ENCODE results near the gene LCLAT1. TPM values are rescaled to one million over a fixed set of nuclear protein-coding genes. Genes with fewer than 3 reads are reported as not detected.
A peak's percentile ranks its signal among the peaks of the same experiment; 100 is the strongest.

The LCLAT1 gene
- total and polyA plus RNA-seq, 8 donors = 2.0 to 15.0 (median 9.8) TPM

DNA sequence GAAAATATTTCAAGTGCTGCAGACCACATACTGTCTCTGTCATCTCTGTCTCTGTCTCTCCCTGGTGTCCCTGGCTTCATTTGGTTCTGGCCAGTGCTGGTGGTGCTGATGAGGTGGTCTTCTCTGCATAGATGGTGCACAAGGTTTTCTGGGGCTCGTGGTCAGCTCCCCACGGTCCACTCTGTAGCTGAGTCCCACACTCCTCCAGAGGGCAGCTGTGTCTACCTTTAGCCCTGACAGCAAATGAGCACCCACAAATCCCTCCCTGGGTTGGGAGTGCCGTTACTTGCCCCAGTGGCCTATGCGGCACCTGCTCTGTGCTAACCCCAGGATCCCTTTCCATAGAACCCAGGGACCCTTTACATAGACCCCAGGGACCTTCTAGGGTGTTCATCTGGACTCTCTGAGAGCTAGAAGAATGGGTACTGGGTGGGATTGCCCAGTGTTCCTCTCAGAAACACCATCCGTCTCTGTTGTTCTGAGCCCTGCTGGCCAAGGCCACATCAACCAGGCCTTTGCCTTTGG lies 230.9 kb downstream of the LCLAT1 start:
- no peak overlapping the region for H3K27ac ChIP-seq
- DNase-seq (no peak), ATAC-seq (no peak)

GRCh38 chr2:30678410-30679137 lies 231.5 kb downstream of the LCLAT1 start:
- intact Hi-C loops (cut with DNase I) = no loop called here
- DNase-seq (no peak), ATAC-seq (no peak), FAIRE-seq (no peak)
- no peaks in the 10 kb centered on the region for H3K27me3 ChIP-seq
- H3K4me3 ChIP-seq = no peak overlapping the region
- no peaks in the 10 kb centered on the region for H3K4me1 ChIP-seq
- H3K36me3 ChIP-seq = no peaks in the 10 kb centered on the region
- TF ChIP-seq CTCF (IDR thresholded peaks at IDR 0.05) = no peak
- 78 to 85% methylated on average over 11 of the region's 11 CpGs for WGBS, 2 donors
- no peaks in the 10 kb centered on the region for H3K9me3 ChIP-seq
- no peak overlapping the region for H3K27ac ChIP-seq

More for the DNA sequence above, 230.9 kb downstream of the LCLAT1 start:
- FAIRE-seq = no peak
- Histone ChIP-seq H3K27me3 (no peaks in the 10 kb centered on the region), H3K36me3 (no peaks in the 10 kb centered on the region), H3K4me3 (no peak overlapping the region), H3K9me3 (no peaks in the 10 kb centered on the region), H3K4me1 (no peaks in the 10 kb centered on the region)
- no peak for TF ChIP-seq CTCF (IDR thresholded peaks at IDR 0.05)
- intact Hi-C loops (cut with DNase I) = no loop called here
- 78 to 81% methylated on average over 5 of the region's 5 CpGs for WGBS, 2 donors

DNA sequence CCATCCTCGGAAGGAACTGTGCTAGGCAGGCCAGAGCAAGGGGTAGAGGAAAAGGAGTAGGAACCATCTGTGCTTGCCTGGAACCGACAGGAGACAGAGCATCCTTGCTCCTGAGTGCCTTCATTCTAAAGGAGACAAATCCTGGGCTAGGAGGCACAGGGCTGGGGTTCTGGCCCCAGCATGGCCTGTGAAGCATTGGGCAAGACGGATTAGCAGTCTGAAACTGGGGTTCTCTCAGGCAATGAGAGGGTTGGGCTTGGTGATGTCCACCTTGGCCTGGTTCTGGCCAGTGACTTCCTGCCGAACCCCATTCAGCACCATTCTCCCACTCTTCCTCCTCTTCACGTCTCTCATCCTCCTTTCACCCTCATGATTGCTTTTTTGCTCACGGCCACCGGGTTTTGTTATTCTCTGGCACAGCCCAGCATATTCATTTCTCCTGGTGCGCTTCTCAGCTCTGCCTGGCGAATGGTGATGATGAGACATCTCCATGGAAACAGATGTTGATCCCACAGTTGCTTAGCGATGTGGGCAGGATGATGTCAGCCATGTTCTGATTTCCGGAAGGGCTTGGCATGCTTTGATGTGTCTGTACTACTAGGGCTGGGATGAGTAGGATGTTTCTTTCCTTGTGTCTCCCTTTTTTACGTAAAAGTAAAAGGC lies 232.5 kb downstream of the LCLAT1 start:
- H3K4me3 ChIP-seq = no peak overlapping the region
- no peaks in the 10 kb centered on the region for H3K27me3 ChIP-seq
- H3K4me1 ChIP-seq = no peaks in the 10 kb centered on the region
- 80 to 88% methylated on average over 12 of the region's 12 CpGs for WGBS, 2 donors
- no peak overlapping the region for H3K27ac ChIP-seq
- FAIRE-seq = no peak
- peak in 2 of 4 donors; percentile 66 to 68 for ATAC-seq
- no peak for DNase-seq
- intact Hi-C loops (cut with DNase I) = no loop called here
- no peaks in the 10 kb centered on the region for H3K36me3 ChIP-seq
- no peaks in the 10 kb centered on the region for H3K9me3 ChIP-seq
- no peak for TF ChIP-seq CTCF (IDR thresholded peaks at IDR 0.05)

- Histone ChIP-seq H3K4me3 (no peak overlapping the region), H3K27me3 (no peaks in the 10 kb centered on the region), H3K4me1 (no peaks in the 10 kb centered on the region), H3K36me3 (no peaks in the 10 kb centered on the region), H3K27ac (no peak overlapping the region), H3K9me3 (no peaks in the 10 kb centered on the region)
- FAIRE-seq (no peak), DNase-seq (no peak), ATAC-seq (no peak)
- intact Hi-C loops (cut with DNase I) = no loop called here
- 84 to 93% methylated on average over 3 of the region's 3 CpGs for WGBS, 2 donors
- TF ChIP-seq CTCF (IDR thresholded peaks at IDR 0.05) = no peak
Observed at GRCh38 chr2:30680121-30680520, 233.1 kb downstream of the LCLAT1 start.

- ATAC-seq = no peak
- Histone ChIP-seq H3K4me1 (no peaks in the 10 kb centered on the region), H3K9me3 (no peaks in the 10 kb centered on the region), H3K4me3 (no peak overlapping the region), H3K27me3 (no peaks in the 10 kb centered on the region), H3K36me3 (no peaks in the 10 kb centered on the region), H3K27ac (no peak overlapping the region)
- DNase-seq = no peak
- no peak for TF ChIP-seq CTCF (IDR thresholded peaks at IDR 0.05)
- WGBS, 2 donors = 83 to 87% methylated on average over 4 of the region's 4 CpGs
- no peak for FAIRE-seq
- intact Hi-C loops (cut with DNase I) = no loop called here
Observed at GRCh38 chr2:30681022-30681421, 234.0 kb downstream of the LCLAT1 start.

All from pancreas (tissue), 10 donors.